Upper lobe of left lung (tissue), 6 donors: Measurements from ENCODE around the gene OR6S1. TPM values are rescaled to one million over a fixed set of nuclear protein-coding genes. Genes with fewer than 3 reads are reported as not detected.

Experiments
- ATAC-seq, 2 donors: fragments of 200-7000 bp; cut with Tn5 transposase; one replicate each; pipeline ENCODE4 v1.9.1; 2022; ENCODE audit warnings: mild to moderate bottlenecking in 2 of 2, moderate library complexity in 2 of 2; ENCODE audit not compliant: low FRiP score in 2 of 2
- DNase-seq, 2 donors: peaks; one replicate each; pipeline ENCODE4 v3.0.0-alpha.2; 2019 to 2020
- H3K27ac ChIP-seq, 4 donors: fragments of 200-600 bp; sonication (generic); one replicate each; pipeline ENCODE4 v1.5.1; 2016 to 2019
- H3K27me3 ChIP-seq, 4 donors: fragments of 200-600 bp; sonication (generic); one replicate each; pipeline ENCODE4 v1.5.1; 2017 to 2019
- H3K36me3 ChIP-seq, 4 donors: fragments of 200-600 bp; sonication (generic); one replicate each; pipeline ENCODE4 v1.5.1; 2016 to 2019
- H3K4me1 ChIP-seq, 4 donors: fragments of 200-600 bp; sonication (generic); one replicate each; pipeline ENCODE4 v1.5.1; 2018 to 2019
- H3K4me3 ChIP-seq, 4 donors: fragments of 200-600 bp; sonication (generic); one replicate each; pipeline ENCODE4 v1.5.1; 2017 to 2019; ENCODE audit warnings: mild to moderate bottlenecking in 2 of 4, moderate library complexity in 1 of 4
- H3K9me3 ChIP-seq, 4 donors: fragments of 200-600 bp; sonication (generic); one replicate each; pipeline ENCODE4 v1.5.1; 2018 to 2019
- CTCF ChIP-seq, 6 experiments: fragments of 450-650 bp in 4 of 6; fragments of 200-600 bp in 2 of 6; sonication (generic) in 2 of 6; IDR thresholded peaks; one replicate each; pipeline ENCODE4 v1.5.1; 2016 to 2019; ENCODE audit warnings: antibody characterized with exemption in 6 of 6
- EP300 ChIP-seq, 4 donors: sonication (generic); formaldehyde crosslinking; IDR thresholded peaks; one replicate each; pipeline ENCODE4 v1.5.1; 2017; ENCODE audit warnings: antibody characterized with exemption in 4 of 4, control low read depth in 2 of 4
- POLR2A ChIP-seq, 4 donors: fragments of 450-650 bp; IDR thresholded peaks; one replicate each; pipeline ENCODE4 v1.5.1; 2016 to 2017; ENCODE audit warnings: antibody characterized with exemption in 4 of 4, mild to moderate bottlenecking in 2 of 4
- POLR2AphosphoS5 ChIP-seq, 2 donors: sonication (generic); formaldehyde crosslinking; IDR thresholded peaks; one replicate each; pipeline ENCODE4 v1.5.1; 2017; ENCODE audit warnings: antibody characterized with exemption in 2 of 2
- WGBS, 2 donors: methylation state at CpG; one replicate each; pipeline ENCODE4 v1.1.5; 2017 to 2018; 5-methylcytosine and 5-hydroxymethylcytosine counted together
- total RNA-seq, 6 donors: library from RNA; depleted of rRNA in 4 of 6; stranded (reverse); fragments of >200 nt in 4 of 6; gene quantifications; one replicate each; pipeline versions ENCODE4 v1.1.0 to v1.2.1, GENCODE V29; 2016 to 2021
- donor health status: DM: no; HTN: no; CAD: no; lungs with moderate emphysema.
- donor health status: DM: no; HTN: yes; CAD: no; lungs with severe emphysema.

The OR6S1 gene
- total RNA-seq, 6 donors from 2014 or later, result not detected

- DNase-seq (no peak), ATAC-seq (no peak)
- H3K4me1 ChIP-seq, result peaks cover 0 to 18% (median 13%) of the 10 kb centered on the region in 4 donors
- H3K27ac ChIP-seq, result no peak overlapping the region
- H3K4me3 ChIP-seq, result no peak overlapping the region
- no peaks in the 10 kb centered on the region for H3K27me3 ChIP-seq
- 91 to 96% methylated on average over 5 of the region's 5 CpGs for WGBS, 2 donors
- no peak for TF ChIP-seq POLR2AphosphoS5 (IDR thresholded peaks at IDR 0.05)
- TF ChIP-seq EP300 (IDR thresholded peaks at IDR 0.05), result no peak
- TF ChIP-seq POLR2A (IDR thresholded peaks at IDR 0.05), result no peak
- no peak for TF ChIP-seq CTCF (IDR thresholded peaks at IDR 0.05)
- H3K9me3 ChIP-seq, result no peaks in the 10 kb centered on the region
- no peaks in the 10 kb centered on the region for H3K36me3 ChIP-seq
Measured at GRCh38 chr14:20615996-20616395, 25.5 kb downstream of the OR6S1 start.

DNA sequence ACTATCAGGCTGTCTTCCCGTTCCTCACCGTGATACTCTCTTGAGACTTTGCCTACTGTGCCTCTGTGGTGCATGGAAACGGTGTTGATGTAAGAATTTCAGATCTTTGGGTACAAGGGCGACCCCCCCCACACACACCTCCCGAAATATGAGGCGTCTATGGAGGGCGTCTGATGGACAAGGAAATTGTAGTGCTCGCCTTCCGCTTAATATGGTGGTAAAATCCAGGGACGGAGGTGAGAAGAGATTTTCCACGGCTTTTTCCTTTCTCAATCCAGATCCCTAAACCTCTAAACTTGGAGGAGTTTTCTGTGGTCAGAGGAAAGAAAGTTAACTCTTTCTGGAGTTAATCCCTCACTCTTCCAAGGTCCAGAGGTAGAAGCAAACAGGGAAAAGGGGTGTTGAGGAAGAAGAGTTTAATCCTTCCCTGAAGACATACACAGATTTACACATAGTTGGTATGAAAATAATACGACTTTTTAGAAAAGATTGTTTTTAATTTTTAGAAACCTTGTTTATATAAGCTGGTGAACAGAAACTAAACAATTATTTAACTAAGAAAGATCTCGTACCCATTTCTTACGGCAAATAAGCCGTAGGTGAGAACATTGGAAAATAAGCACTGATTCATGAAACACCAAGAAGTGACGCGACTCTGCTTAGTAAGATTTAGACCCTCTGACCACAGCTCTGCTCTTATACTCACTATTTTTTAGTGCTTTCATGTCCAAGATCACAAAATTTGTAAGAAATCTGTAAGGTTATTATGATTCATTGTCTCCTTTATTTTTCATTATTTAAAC lies 27.3 kb downstream of the OR6S1 start:
- H3K36me3 ChIP-seq, result no peaks in the 10 kb centered on the region
- peak overlapping the region; percentile 1 to 58 (median 48) for H3K4me3 ChIP-seq
- DNase-seq, result no peak
- H3K27ac ChIP-seq, result peak overlapping the region; percentile 54 to 77 (median 72)
- ATAC-seq, result no peak
- no peaks in the 10 kb centered on the region for H3K9me3 ChIP-seq
- peaks cover 0 to 29% (median 12%) of the 10 kb centered on the region in 4 donors for H3K4me1 ChIP-seq
- no peak for TF ChIP-seq EP300 (IDR thresholded peaks at IDR 0.05)
- no peak for TF ChIP-seq POLR2A (IDR thresholded peaks at IDR 0.05)
- no peak for TF ChIP-seq CTCF (IDR thresholded peaks at IDR 0.05)
- TF ChIP-seq POLR2AphosphoS5 (IDR thresholded peaks at IDR 0.05), result no peak
- no peaks in the 10 kb centered on the region for H3K27me3 ChIP-seq
- WGBS, 2 donors, result 14 to 16% methylated on average over 16 to 17 of the region's 17 CpGs

GRCh38 chr14:20613094-20614037 lies 28.1 kb downstream of the OR6S1 start:
- no peaks in the 10 kb centered on the region for H3K9me3 ChIP-seq
- no peaks in the 10 kb centered on the region for H3K36me3 ChIP-seq
- no peaks in the 10 kb centered on the region for H3K27me3 ChIP-seq
- peak overlapping the region; percentile 54 to 77 (median 72) for H3K27ac ChIP-seq
- TF ChIP-seq CTCF (IDR thresholded peaks at IDR 0.05), result peak; percentile 60 to 97 (median 88)
- peak; percentile 12 to 35 for TF ChIP-seq POLR2AphosphoS5 (IDR thresholded peaks at IDR 0.05)
- no peak for TF ChIP-seq EP300 (IDR thresholded peaks at IDR 0.05)
- TF ChIP-seq POLR2A (IDR thresholded peaks at IDR 0.05), result no peak
- H3K4me3 ChIP-seq, result peak overlapping the region; percentile 1 to 58 (median 48)
- DNase-seq, result peak; percentile 74 to 82
- 0 to 1% methylated on average over 26 to 34 of the region's 34 CpGs for WGBS, 2 donors
- peaks cover 0 to 29% (median 12%) of the 10 kb centered on the region in 4 donors for H3K4me1 ChIP-seq
- peak; percentile 86 to 94 for ATAC-seq

- Histone ChIP-seq H3K9me3 (no peaks in the 10 kb centered on the region), H3K4me1 (peaks cover 0 to 24% (median 11%) of the 10 kb centered on the region in 4 donors), H3K27me3 (no peaks in the 10 kb centered on the region), H3K27ac (peak overlapping the region in 1 of 4 donors; percentile 75), H3K36me3 (no peaks in the 10 kb centered on the region), H3K4me3 (no peak overlapping the region)
- TF ChIP-seq POLR2A (IDR thresholded peaks at IDR 0.05), result no peak
- TF ChIP-seq EP300 (IDR thresholded peaks at IDR 0.05), result no peak
- TF ChIP-seq POLR2AphosphoS5 (IDR thresholded peaks at IDR 0.05), result no peak
- no peak for TF ChIP-seq CTCF (IDR thresholded peaks at IDR 0.05)
- DNase-seq (no peak), ATAC-seq (no peak)
- 37 to 44% methylated on average over 5 of the region's 5 CpGs for WGBS, 2 donors
Measured at GRCh38 chr14:20612403-20612802, 29.1 kb downstream of the OR6S1 start.
